WTC11 (cell line): ENCODE measurements around the gene SACS.

Source experiments
- ATF3 ChIP-seq: sonication (generic); formaldehyde crosslinking; conservative IDR thresholded peaks from 2 replicates; pipeline ENCODE4 v1.8.1; 2022; ENCODE audit warnings: mild to moderate bottlenecking, missing genetic modification reagents
- CTCF ChIP-seq: fragments of 200-600 bp; IDR thresholded peaks from 2 replicates; pipeline ENCODE4 v1.8.0; 2022; ENCODE audit warnings: antibody characterized with exemption
- E2F5 ChIP-seq: sonication (generic); formaldehyde crosslinking; IDR thresholded peaks from 2 replicates; pipeline ENCODE4 v1.8.1; 2022; ENCODE audit warnings: mild to moderate bottlenecking, moderate library complexity, missing genetic modification reagents
- ESRRA ChIP-seq: sonication (generic); formaldehyde crosslinking; IDR thresholded peaks from 2 replicates; pipeline ENCODE4 v1.8.1; 2022; ENCODE audit warnings: mild to moderate bottlenecking, missing genetic modification reagents, borderline replicate concordance
- MXD4 ChIP-seq: fragments of 250-450 bp; sonication (Bioruptor Pico); IDR thresholded peaks from 2 replicates; pipeline ENCODE4 v1.8.0; 2021; ENCODE audit warnings: mild to moderate bottlenecking, moderate library complexity, borderline replicate concordance
- NR3C1 ChIP-seq: sonication (generic); formaldehyde crosslinking; conservative IDR thresholded peaks from 2 replicates; pipeline ENCODE4 v1.8.1; 2023; ENCODE audit warnings: low read depth, mild to moderate bottlenecking, missing genetic modification reagents
- PRDM15 ChIP-seq: sonication (generic); formaldehyde crosslinking; IDR thresholded peaks from 2 replicates; pipeline ENCODE4 v1.8.0; 2022; ENCODE audit warnings: missing genetic modification reagents
- SMAD3 ChIP-seq: sonication (generic); formaldehyde crosslinking; IDR thresholded peaks from 2 replicates; pipeline ENCODE4 v1.8.0; 2022; ENCODE audit warnings: missing genetic modification reagents, mild to moderate bottlenecking, borderline replicate concordance
- SP1 ChIP-seq: sonication (generic); formaldehyde crosslinking; conservative IDR thresholded peaks from 2 replicates; pipeline ENCODE4 v1.8.1; 2022; ENCODE audit warnings: missing genetic modification reagents
- TEAD4 ChIP-seq: sonication (generic); formaldehyde crosslinking; IDR thresholded peaks from 2 replicates; pipeline ENCODE4 v1.8.0; 2022; ENCODE audit warnings: mild to moderate bottlenecking, missing genetic modification reagents
- TF ChIP-seq, protein P1 (sequence below): sonication (generic); formaldehyde crosslinking; IDR thresholded peaks from 2 replicates; pipeline ENCODE4 v1.8.0; 2023; ENCODE audit warnings: missing genetic modification reagents
- TF ChIP-seq, protein P2 (sequence below): sonication (generic); formaldehyde crosslinking; IDR thresholded peaks from 2 replicates; pipeline ENCODE4 v1.8.1; 2022; ENCODE audit warnings: low read depth, mild to moderate bottlenecking, moderate library complexity, missing genetic modification reagents, borderline replicate concordance

- TF ChIP-seq CTCF (no peak), ESRRA (no peak), SP1 (CRISPR knock-in tag) (no peak), NR3C1 (no peak), PRDM15 (CRISPR knock-in tag) (no peak), ATF3 (CRISPR knock-in tag) (no peak), MXD4 (CRISPR knock-in tag) (no peak), SMAD3 (CRISPR knock-in tag) (no peak), TEAD4 (CRISPR knock-in tag) (no peak), E2F5 (CRISPR knock-in tag) (no peak)
- TF ChIP-seq, protein P1, sequence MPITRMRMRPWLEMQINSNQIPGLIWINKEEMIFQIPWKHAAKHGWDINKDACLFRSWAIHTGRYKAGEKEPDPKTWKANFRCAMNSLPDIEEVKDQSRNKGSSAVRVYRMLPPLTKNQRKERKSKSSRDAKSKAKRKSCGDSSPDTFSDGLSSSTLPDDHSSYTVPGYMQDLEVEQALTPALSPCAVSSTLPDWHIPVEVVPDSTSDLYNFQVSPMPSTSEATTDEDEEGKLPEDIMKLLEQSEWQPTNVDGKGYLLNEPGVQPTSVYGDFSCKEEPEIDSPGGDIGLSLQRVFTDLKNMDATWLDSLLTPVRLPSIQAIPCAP (CRISPR knock-in tag), result no peak
- TF ChIP-seq, protein P2, sequence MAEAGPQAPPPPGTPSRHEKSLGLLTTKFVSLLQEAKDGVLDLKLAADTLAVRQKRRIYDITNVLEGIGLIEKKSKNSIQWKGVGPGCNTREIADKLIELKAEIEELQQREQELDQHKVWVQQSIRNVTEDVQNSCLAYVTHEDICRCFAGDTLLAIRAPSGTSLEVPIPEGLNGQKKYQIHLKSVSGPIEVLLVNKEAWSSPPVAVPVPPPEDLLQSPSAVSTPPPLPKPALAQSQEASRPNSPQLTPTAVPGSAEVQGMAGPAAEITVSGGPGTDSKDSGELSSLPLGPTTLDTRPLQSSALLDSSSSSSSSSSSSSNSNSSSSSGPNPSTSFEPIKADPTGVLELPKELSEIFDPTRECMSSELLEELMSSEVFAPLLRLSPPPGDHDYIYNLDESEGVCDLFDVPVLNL (CRISPR knock-in tag), result no peak
Measured at GRCh38 chr13:23330356-23330755, 103.1 kb downstream of the SACS start.
